Measurements from ENCODE around the gene MAOA.

- TF ChIP-seq CTCF (IDR thresholded peaks at IDR 0.05): no peak
- no peak for TF ChIP-seq POLR2AphosphoS5 (IDR thresholded peaks at IDR 0.05; ENCODE audit: low read depth, low read length)
- no peak for TF ChIP-seq SIN3A (IDR thresholded peaks at IDR 0.05; ENCODE audit: borderline replicate concordance, insufficient read depth, low read depth, low read length)
- no peak for TF ChIP-seq REST (IDR thresholded peaks at IDR 0.05; ENCODE audit: insufficient read depth in 1 of 2, low read depth in 2 of 2, low read length in 1 of 2)
Measured at GRCh38 chrX:43664258-43664657, 8.2 kb downstream of the MAOA start.

Data from Panc1 (cell line).